OCI-LY3 (cell line): Measurements from ENCODE around the gene SBK1.
A peak's percentile ranks its signal among the peaks of the same experiment; 100 is the strongest.
"Not testable (repeated sequence)": the region's sequence is repeated elsewhere in the genome, so short reads cannot be mapped to it uniquely, and the experiment has no call there.

Source experiments
- H2AFZ ChIP-seq: fragments of 200-600, 300-600 bp; shearing (Covaris generic); 2 replicates; pipeline ENCODE4 v1.6.0; 2014; ENCODE audit warnings: antibody characterized with exemption, low read depth, low read length
- H3K27ac ChIP-seq: fragments of 200-600, 300-600 bp; sonication (generic); 2 replicates; pipeline ENCODE4 v1.5.1; 2014; ENCODE audit warnings: mild to moderate bottlenecking, low read length, moderate library complexity, mixed read lengths
- H3K27me3 ChIP-seq: fragments of 200-600, 300-600 bp; sonication (generic); 2 replicates; pipeline ENCODE4 v1.6.1; 2014; ENCODE audit warnings: low read depth, low read length, mixed read lengths
- H3K36me3 ChIP-seq: fragments of 200-600, 300-600 bp; sonication (generic); replicated peaks from 2 replicates; pipeline ENCODE3; 2014; ENCODE audit warnings: low read depth, low read length, mixed read lengths
- H3K4me1 ChIP-seq: fragments of 300-600, 200-600 bp; sonication (generic); 2 replicates; pipeline ENCODE4 v1.6.1; 2014; ENCODE audit warnings: low read length, mixed read lengths
- H3K4me2 ChIP-seq: fragments of 200-600, 300-600 bp; sonication (generic); 2 replicates; pipeline ENCODE4 v1.6.1; 2014; ENCODE audit warnings: low read length, mixed read lengths
- H3K4me3 ChIP-seq: fragments of 300-600, 200-600 bp; sonication (generic); 2 replicates; pipeline ENCODE4 v1.5.1; 2014; ENCODE audit warnings: antibody characterized with exemption, mild to moderate bottlenecking, low read length, moderate library complexity
- H3K79me2 ChIP-seq: fragments of 300-600, 200-600 bp; shearing (Covaris generic); 2 replicates; pipeline ENCODE4 v1.6.1; 2014; ENCODE audit warnings: mild to moderate bottlenecking, low read length, mixed read lengths
- H3K9ac ChIP-seq: fragments of 300-600, 200-600 bp; shearing (Covaris generic); 2 replicates; pipeline ENCODE4 v1.6.0; 2014; ENCODE audit warnings: mild to moderate bottlenecking, low read length, moderate library complexity
- H3K9me3 ChIP-seq: fragments of 200-600, 300-600 bp; shearing (Covaris generic); 2 replicates; pipeline ENCODE4 v1.6.1; 2014; ENCODE audit warnings: low read length, mixed read lengths; ENCODE audit not compliant: insufficient read depth
- H4K20me1 ChIP-seq: fragments of 200-600, 300-600 bp; sonication (generic); 2 replicates; pipeline ENCODE4 v1.6.1; 2016; ENCODE audit warnings: low read length, mixed read lengths; ENCODE audit not compliant: insufficient read depth
- EZH2phosphoT487 ChIP-seq: fragments of 200-600 bp; shearing (Covaris generic); IDR thresholded peaks from 2 replicates; pipeline ENCODE4 v1.6.1; 2018; ENCODE audit warnings: antibody characterized with exemption, mixed run types, low read depth
- TF ChIP-seq, protein P1 (sequence below): fragments of 200-600, 300-600 bp; sonication (generic); IDR thresholded peaks from 2 replicates; pipeline ENCODE4 v1.5.1; 2014; ENCODE audit warnings: antibody characterized with exemption, low read length, low read depth

The SBK1 gene

GRCh38 chr16:28291651-28292626 lies at the start of gene SBK1:
Gene SBK1, plus strand, starts transcription at chr16:28292525. Its CDS starts 24,867 bp downstream, at chr16:28317392.
- H3K9me3 ChIP-seq = no peaks in the 10 kb centered on the region
- no peaks in the 10 kb centered on the region for H3K79me2 ChIP-seq
- peak within 1 kb of the TSS; percentile 95 for H3K4me2 ChIP-seq
- H3K9ac ChIP-seq = peak within 1 kb of the TSS; percentile 81
- H4K20me1 ChIP-seq = no peaks in the 10 kb centered on the region
- H2AFZ ChIP-seq = peak within 1 kb of the TSS; percentile 99
- TF ChIP-seq EZH2phosphoT487 = no peak
- TF ChIP-seq, protein P1, sequence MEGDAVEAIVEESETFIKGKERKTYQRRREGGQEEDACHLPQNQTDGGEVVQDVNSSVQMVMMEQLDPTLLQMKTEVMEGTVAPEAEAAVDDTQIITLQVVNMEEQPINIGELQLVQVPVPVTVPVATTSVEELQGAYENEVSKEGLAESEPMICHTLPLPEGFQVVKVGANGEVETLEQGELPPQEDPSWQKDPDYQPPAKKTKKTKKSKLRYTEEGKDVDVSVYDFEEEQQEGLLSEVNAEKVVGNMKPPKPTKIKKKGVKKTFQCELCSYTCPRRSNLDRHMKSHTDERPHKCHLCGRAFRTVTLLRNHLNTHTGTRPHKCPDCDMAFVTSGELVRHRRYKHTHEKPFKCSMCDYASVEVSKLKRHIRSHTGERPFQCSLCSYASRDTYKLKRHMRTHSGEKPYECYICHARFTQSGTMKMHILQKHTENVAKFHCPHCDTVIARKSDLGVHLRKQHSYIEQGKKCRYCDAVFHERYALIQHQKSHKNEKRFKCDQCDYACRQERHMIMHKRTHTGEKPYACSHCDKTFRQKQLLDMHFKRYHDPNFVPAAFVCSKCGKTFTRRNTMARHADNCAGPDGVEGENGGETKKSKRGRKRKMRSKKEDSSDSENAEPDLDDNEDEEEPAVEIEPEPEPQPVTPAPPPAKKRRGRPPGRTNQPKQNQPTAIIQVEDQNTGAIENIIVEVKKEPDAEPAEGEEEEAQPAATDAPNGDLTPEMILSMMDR = no peak
- H3K27ac ChIP-seq = peak within 1 kb of the TSS; percentile 19
- H3K4me1 ChIP-seq = peaks cover 5% of the 10 kb centered on the region; the same call in 1 of the 2 replicates
- H3K27me3 ChIP-seq = peaks cover 12% of the 10 kb centered on the region
- no peaks in the 10 kb centered on the region for H3K36me3 ChIP-seq
- H3K4me3 ChIP-seq = peak within 1 kb of the TSS; percentile 95

DNA sequence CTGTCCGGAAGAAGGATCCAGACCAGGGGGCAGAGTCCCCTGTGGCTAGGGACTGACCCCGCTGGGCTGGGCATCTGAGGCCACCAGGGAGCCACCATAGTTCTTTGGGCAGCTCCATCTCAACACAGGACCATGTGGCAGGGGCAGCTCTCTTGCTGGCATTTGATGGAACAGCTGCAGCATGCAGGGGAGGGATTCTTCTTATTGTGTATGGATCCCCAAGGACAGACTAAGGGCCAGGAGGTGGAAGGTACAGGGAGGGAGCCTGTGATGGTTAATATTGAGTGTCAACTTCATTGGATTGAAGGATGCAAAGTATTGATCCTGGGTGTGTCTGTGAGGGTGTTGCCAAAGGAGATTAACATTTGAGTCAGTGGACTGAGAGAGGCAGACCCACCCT lies 42.8 kb upstream of the SBK1 start:
- H2AFZ ChIP-seq, H3K9ac ChIP-seq, H3K79me2 ChIP-seq, H3K9me3 ChIP-seq, H3K4me1 ChIP-seq, H3K4me2 ChIP-seq, H3K27ac ChIP-seq, H3K4me3 ChIP-seq, H3K27me3 ChIP-seq, H4K20me1 ChIP-seq, H3K36me3 ChIP-seq: not testable (repeated sequence)

DNA sequence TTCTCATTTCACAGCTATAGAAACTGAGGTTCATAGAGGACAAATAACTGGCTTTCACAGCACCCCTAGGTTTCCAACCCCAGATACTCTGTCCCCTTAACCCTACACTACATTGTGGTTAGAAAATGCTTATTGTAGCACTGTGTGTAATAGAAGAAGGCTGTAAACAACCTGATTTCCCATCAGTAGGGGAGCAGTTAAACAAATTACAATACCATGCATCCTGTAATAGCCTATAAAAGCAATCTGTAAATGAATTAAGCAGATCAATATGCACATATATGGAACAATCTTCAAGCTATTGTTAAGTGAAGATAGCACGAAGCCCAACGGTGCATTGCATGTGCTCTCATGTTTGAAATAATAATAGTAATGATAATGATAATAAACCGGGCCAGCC lies 41.3 kb upstream of the SBK1 start:
- H3K9ac ChIP-seq = no peak overlapping the region
- TF ChIP-seq EZH2phosphoT487 = no peak
- TF ChIP-seq, protein P1 = no peak
- H3K36me3 ChIP-seq = no peaks in the 10 kb centered on the region
- no peak overlapping the region for H3K4me3 ChIP-seq
- H2AFZ ChIP-seq = no peak overlapping the region
- H3K9me3 ChIP-seq = no peaks in the 10 kb centered on the region
- no peaks in the 10 kb centered on the region for H3K4me1 ChIP-seq
- no peaks in the 10 kb centered on the region for H3K79me2 ChIP-seq
- no peak overlapping the region for H3K4me2 ChIP-seq
- H3K27ac ChIP-seq = no peak overlapping the region
- H3K27me3 ChIP-seq = peaks cover 4% of the 10 kb centered on the region; the same call in 1 of the 2 replicates
- H4K20me1 ChIP-seq = no peaks in the 10 kb centered on the region

DNA sequence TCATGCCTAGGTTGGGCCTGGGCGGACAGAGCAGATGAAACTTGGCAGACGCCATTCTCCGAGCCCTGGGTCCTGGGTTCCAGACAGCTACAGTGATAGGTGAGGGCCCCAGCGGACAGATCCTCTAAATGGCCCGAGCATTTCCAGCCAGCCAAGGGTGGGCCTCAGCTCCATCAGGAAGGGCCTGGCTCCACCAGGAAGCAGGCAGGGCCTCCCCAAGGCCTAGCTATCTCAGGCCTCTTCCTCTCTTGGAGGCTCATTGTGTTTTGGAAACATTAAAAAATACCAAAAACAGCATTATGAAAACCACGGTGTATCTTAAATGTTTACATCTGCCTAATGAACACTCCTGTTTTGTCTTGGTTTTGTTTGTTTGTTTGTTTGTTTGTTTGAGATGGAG lies 38.2 kb upstream of the SBK1 start:
- Histone ChIP-seq H3K4me2 (no peak overlapping the region), H3K4me1 (no peaks in the 10 kb centered on the region), H3K27me3 (peaks cover 4% of the 10 kb centered on the region; the same call in 1 of the 2 replicates), H3K79me2 (no peaks in the 10 kb centered on the region), H3K9me3 (no peaks in the 10 kb centered on the region), H3K36me3 (no peaks in the 10 kb centered on the region), H3K4me3 (no peak overlapping the region), H2AFZ (no peak overlapping the region), H3K9ac (no peak overlapping the region), H4K20me1 (no peaks in the 10 kb centered on the region), H3K27ac (no peak overlapping the region)
- no peak for TF ChIP-seq EZH2phosphoT487

- Histone ChIP-seq H3K9me3 (no peaks in the 10 kb centered on the region), H3K9ac (no peak overlapping the region), H3K4me1 (no peaks in the 10 kb centered on the region), H2AFZ (no peak overlapping the region), H3K36me3 (no peaks in the 10 kb centered on the region), H3K4me2 (no peak overlapping the region), H3K27me3 (peaks cover 4% of the 10 kb centered on the region; the same call in 1 of the 2 replicates), H3K4me3 (no peak overlapping the region), H4K20me1 (no peaks in the 10 kb centered on the region), H3K79me2 (no peaks in the 10 kb centered on the region), H3K27ac (no peak overlapping the region)
- TF ChIP-seq, protein P1 = no peak
- no peak for TF ChIP-seq EZH2phosphoT487
Observed at GRCh38 chr16:28255838-28256237, 36.5 kb upstream of the SBK1 start.
